Panc1 (cell line): Measurements from ENCODE around the gene LDB3. TPM values are rescaled to one million over a fixed set of nuclear protein-coding genes. Genes with fewer than 3 reads are reported as not detected.

Source experiments
- ATAC-seq: fragments of 200-7000 bp; cut with Tn5 transposase; 2 replicates; pipeline ENCODE4 v1.9.1; 2020; ENCODE audit warnings: mild to moderate bottlenecking, moderate library complexity
- BruUV-seq: library from RNA; stranded (reverse); fragments of 400-500 nt; replicated peaks from 2 replicates; lab custom pipeline; 2021; lab: Mats Ljungman, UMichigan
- CTCF ChIA-PET: fragments of 300-600 bp; sonication (Branson Sonifier 250); formaldehyde crosslinking; loops from one replicate; lab custom pipeline; 2022; ENCODE audit warnings: antibody characterized with exemption; lab: Charles Lee
- POLR2A ChIA-PET: fragments of 300-600 bp; sonication (Branson Sonifier 250); formaldehyde crosslinking; loops from one replicate; lab custom pipeline; 2022; ENCODE audit warnings: antibody characterized with exemption; lab: Charles Lee
- DNase-seq: peaks from one replicate; pipeline ENCODE4 v3.0.0-alpha.2; 2010; ENCODE audit warnings: low read depth, low spot score
- H3K27ac ChIP-seq: 2 replicates; pipeline ENCODE4 v1.5.1; 2011; ENCODE audit warnings: mild to moderate bottlenecking, low read length, inconsistent platforms
- H3K27me3 ChIP-seq: fragments of 200-500 bp; sonication (Bioruptor generic); 2 replicates; pipeline ENCODE4 v1.6.0; 2014; ENCODE audit warnings: low read length, inconsistent platforms; ENCODE audit not compliant: control insufficient read depth, insufficient read depth
- H3K36me3 ChIP-seq: fragments of 200-500 bp; sonication (Bioruptor generic); 2 replicates; pipeline ENCODE4 v1.5.1; 2014; ENCODE audit warnings: inconsistent platforms, mild to moderate bottlenecking, low read length, moderate library complexity; ENCODE audit not compliant: control insufficient read depth, insufficient read depth
- H3K4me1 ChIP-seq: 2 replicates; pipeline ENCODE4 v1.5.1; 2011; ENCODE audit warnings: inconsistent platforms, mild to moderate bottlenecking, low read length, moderate library complexity; ENCODE audit not compliant: control insufficient read depth, insufficient read depth
- H3K4me3 ChIP-seq, 2 experiments: 2 replicates each; pipeline ENCODE4 v1.5.1; 2011 to 2012; ENCODE audit warnings: low read depth in 2 of 2, low read length in 2 of 2, mild to moderate bottlenecking in 2 of 2, inconsistent platforms in 1 of 2, moderate library complexity in 1 of 2
- H3K9me3 ChIP-seq: fragments of 200-500 bp; sonication (Bioruptor generic); 2 replicates; pipeline ENCODE4 v1.5.1; 2014; ENCODE audit warnings: low read depth, mild to moderate bottlenecking, inconsistent platforms, low read length, moderate library complexity; ENCODE audit not compliant: control insufficient read depth, insufficient read depth
- POLR2AphosphoS5 ChIP-seq: IDR thresholded peaks from 2 replicates; pipeline ENCODE4 v1.6.1; 2012; ENCODE audit warnings: mild to moderate bottlenecking, low read depth, low read length, moderate library complexity
- SIN3A ChIP-seq: IDR thresholded peaks from 2 replicates; pipeline ENCODE4 v1.6.1; 2012; ENCODE audit warnings: low read depth, mild to moderate bottlenecking, low read length, moderate library complexity, borderline replicate concordance; ENCODE audit not compliant: insufficient read depth
- TCF7L2 ChIP-seq: IDR thresholded peaks from 2 replicates; pipeline ENCODE4 v1.6.1; 2011; ENCODE audit warnings: mild to moderate bottlenecking, low read depth, low read length, inconsistent platforms
- in situ Hi-C: cut with HindIII; loops from 2 replicates; pipeline ENCODE4 v1.10.0; 2016; ENCODE audit warnings: low sequenced_read_pairs, low pct_unique_long_range_greater_than_20kb
- intact Hi-C: fragments of 100-400 bp; cut with micrococcal nuclease; formaldehyde crosslinking; loops from one replicate; pipeline ENCODE4 v1.10.0; 2022; ENCODE audit not compliant: unreplicated experiment
- total RNA-seq: library from RNA; stranded (reverse); gene quantifications from one replicate; pipeline ENCODE4 v1.2.1, GENCODE V29; 2021; ENCODE audit not compliant: unreplicated experiment
- TF ChIP-seq, protein P1 (sequence below): fragments of 450-650 bp; IDR thresholded peaks from 2 replicates; pipeline ENCODE4 v1.5.1; 2017; ENCODE audit warnings: mild to moderate bottlenecking
- TF ChIP-seq, protein P2 (sequence below), 2 experiments: IDR thresholded peaks; 2 replicates each; pipeline ENCODE4 v1.6.1; 2011 to 2012; ENCODE audit warnings: low read depth in 2 of 2, control low read depth in 1 of 2, low read length in 1 of 2, mild to moderate bottlenecking in 1 of 2, moderate library complexity in 1 of 2; ENCODE audit not compliant: insufficient read depth in 1 of 2

The LDB3 gene
- total RNA-seq, 1 experiment from 2014 or later, result 0.15 TPM

DNA sequence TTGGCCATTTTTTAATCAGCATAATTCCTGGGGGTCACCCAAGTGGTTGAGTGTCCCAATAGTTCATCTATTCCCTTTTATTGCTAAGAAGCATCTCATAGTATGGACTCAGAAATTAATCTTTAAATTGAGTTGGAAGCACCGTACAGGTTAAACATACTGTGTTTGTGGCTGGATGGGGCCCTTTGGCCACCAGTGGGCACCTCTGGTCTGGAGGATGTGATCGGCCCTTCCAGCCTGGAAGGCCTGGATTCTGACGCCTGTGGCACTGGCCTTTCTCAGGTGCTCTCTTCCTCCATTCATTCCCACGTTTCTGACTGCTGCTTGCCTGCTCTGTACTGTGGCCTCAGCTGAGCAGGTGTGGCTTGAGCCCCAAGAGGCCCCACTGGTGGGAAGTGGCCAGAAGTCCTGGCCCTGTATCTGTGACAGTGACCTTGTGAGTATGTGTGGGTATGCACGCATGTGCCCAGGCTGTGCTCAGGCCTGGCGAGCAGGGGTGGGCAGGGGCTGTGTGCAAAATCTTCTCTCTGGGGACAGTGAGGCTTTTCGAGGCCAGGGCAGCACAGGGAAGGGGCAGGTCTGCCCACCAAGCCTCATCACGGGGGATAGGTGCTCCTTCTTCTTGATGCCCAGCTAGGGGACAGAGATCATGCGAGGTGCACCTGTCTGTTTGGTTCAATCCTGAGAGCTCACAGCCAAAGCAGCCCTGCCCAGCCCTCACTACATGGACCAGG is 30.1 kb downstream of the LDB3 start:
- DNase-seq (no peak), ATAC-seq (peak; percentile 72)
- intact Hi-C loops (loop anchor here (5.0 kb wide), 1 partner anchor 199 kb away; no protein-coding TSS in a partner anchor), in situ Hi-C loops (no loop called here)
- Histone ChIP-seq H3K27ac (no peak overlapping the region), H3K27me3 (no peaks in the 10 kb centered on the region), H3K4me1 (peaks cover 3% of the 10 kb centered on the region), H3K9me3 (no peaks in the 10 kb centered on the region), H3K36me3 (no peaks in the 10 kb centered on the region), H3K4me3 (no peak overlapping the region)
- TF ChIP-seq, protein P1, sequence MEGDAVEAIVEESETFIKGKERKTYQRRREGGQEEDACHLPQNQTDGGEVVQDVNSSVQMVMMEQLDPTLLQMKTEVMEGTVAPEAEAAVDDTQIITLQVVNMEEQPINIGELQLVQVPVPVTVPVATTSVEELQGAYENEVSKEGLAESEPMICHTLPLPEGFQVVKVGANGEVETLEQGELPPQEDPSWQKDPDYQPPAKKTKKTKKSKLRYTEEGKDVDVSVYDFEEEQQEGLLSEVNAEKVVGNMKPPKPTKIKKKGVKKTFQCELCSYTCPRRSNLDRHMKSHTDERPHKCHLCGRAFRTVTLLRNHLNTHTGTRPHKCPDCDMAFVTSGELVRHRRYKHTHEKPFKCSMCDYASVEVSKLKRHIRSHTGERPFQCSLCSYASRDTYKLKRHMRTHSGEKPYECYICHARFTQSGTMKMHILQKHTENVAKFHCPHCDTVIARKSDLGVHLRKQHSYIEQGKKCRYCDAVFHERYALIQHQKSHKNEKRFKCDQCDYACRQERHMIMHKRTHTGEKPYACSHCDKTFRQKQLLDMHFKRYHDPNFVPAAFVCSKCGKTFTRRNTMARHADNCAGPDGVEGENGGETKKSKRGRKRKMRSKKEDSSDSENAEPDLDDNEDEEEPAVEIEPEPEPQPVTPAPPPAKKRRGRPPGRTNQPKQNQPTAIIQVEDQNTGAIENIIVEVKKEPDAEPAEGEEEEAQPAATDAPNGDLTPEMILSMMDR, result peak; percentile 79; the same call in 1 of the 2 replicates
- TF ChIP-seq TCF7L2, result no peak
- no TSS peak for BruUV-seq
- POLR2A ChIA-PET, result no interaction called here
- CTCF ChIA-PET, result no interaction called here

- DNase-seq (no peak), ATAC-seq (no peak)
- ChIA-PET CTCF (interaction anchor here (0.5 to 0.7 kb wide), 2 partner anchors 197 to 288 kb away, joined by 3 to 17 read pairs; no protein-coding TSS in a partner anchor), POLR2A (no interaction called here)
- H3K4me3 ChIP-seq, result no peak overlapping the region
- no TSS peak for BruUV-seq
- no peaks in the 10 kb centered on the region for H3K27me3 ChIP-seq
- H3K4me1 ChIP-seq, result no peaks in the 10 kb centered on the region
- TF ChIP-seq SIN3A (no peak), POLR2AphosphoS5 (no peak), TCF7L2 (no peak)
- TF ChIP-seq, protein P1, result no peak
- TF ChIP-seq, protein P2, sequence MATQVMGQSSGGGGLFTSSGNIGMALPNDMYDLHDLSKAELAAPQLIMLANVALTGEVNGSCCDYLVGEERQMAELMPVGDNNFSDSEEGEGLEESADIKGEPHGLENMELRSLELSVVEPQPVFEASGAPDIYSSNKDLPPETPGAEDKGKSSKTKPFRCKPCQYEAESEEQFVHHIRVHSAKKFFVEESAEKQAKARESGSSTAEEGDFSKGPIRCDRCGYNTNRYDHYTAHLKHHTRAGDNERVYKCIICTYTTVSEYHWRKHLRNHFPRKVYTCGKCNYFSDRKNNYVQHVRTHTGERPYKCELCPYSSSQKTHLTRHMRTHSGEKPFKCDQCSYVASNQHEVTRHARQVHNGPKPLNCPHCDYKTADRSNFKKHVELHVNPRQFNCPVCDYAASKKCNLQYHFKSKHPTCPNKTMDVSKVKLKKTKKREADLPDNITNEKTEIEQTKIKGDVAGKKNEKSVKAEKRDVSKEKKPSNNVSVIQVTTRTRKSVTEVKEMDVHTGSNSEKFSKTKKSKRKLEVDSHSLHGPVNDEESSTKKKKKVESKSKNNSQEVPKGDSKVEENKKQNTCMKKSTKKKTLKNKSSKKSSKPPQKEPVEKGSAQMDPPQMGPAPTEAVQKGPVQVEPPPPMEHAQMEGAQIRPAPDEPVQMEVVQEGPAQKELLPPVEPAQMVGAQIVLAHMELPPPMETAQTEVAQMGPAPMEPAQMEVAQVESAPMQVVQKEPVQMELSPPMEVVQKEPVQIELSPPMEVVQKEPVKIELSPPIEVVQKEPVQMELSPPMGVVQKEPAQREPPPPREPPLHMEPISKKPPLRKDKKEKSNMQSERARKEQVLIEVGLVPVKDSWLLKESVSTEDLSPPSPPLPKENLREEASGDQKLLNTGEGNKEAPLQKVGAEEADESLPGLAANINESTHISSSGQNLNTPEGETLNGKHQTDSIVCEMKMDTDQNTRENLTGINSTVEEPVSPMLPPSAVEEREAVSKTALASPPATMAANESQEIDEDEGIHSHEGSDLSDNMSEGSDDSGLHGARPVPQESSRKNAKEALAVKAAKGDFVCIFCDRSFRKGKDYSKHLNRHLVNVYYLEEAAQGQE (IDR thresholded peaks at IDR 0.05; ENCODE audit: insufficient read depth in 1 of 2, low read depth in 2 of 2, low read length in 1 of 2), result no peak
- no peaks in the 10 kb centered on the region for H3K9me3 ChIP-seq
- H3K36me3 ChIP-seq, result no peaks in the 10 kb centered on the region
- intact Hi-C loops, result loop anchor here (5.0 kb wide), 1 partner anchor 198 kb away; no protein-coding TSS in a partner anchor
- no peak overlapping the region for H3K27ac ChIP-seq
- in situ Hi-C loops, result no loop called here
These were observed 30.8 kb downstream of the LDB3 start for GRCh38 chr10:86699125-86699524.
